GM18502 (cell line): ENCODE data around the gene ZDHHC1.
"Not testable (repeated sequence)": the region's sequence is repeated elsewhere in the genome, so short reads cannot be mapped to it uniquely, and the experiment has no call there.

ENCODE experiments used
- ATAC-seq: cut with Tn5 transposase; IDR thresholded peaks from one replicate; pipeline ENCODE4 v1.9.1; 2021; ENCODE audit warnings: mild to moderate bottlenecking; ENCODE audit not compliant: unreplicated experiment, poor library complexity

Gene ZDHHC1

GRCh38 chr16:67431775-67432505, 15.7 kb upstream of the ZDHHC1 start:
- ATAC-seq: no peak

- no peak for ATAC-seq
Observed at GRCh38 chr16:67430977-67431774, 14.9 kb upstream of the ZDHHC1 start, which contains the start of gene HSD11B2. Gene HSD11B2 (plus strand): TSS chr16:67431121. CDS start chr16:67431249, 128 bp downstream.

GRCh38 chr16:67430504-67430976, 14.3 kb upstream of the ZDHHC1 start:
- ATAC-seq: no peak

- ATAC-seq: no peak
Observed at GRCh38 chr16:67429799-67430503, 13.7 kb upstream of the ZDHHC1 start.

- ATAC-seq: no peak
Observed at GRCh38 chr16:67429053-67429798, 12.9 kb upstream of the ZDHHC1 start.

GRCh38 chr16:67428146-67428731, 12.0 kb upstream of the ZDHHC1 start:
- ATAC-seq: no peak

GRCh38 chr16:67426950-67427349, 10.7 kb upstream of the ZDHHC1 start:
- ATAC-seq: no peak

- no peak for ATAC-seq
Observed at GRCh38 chr16:67426022-67426421, 9.7 kb upstream of the ZDHHC1 start.

GRCh38 chr16:67425580-67425979, 9.3 kb upstream of the ZDHHC1 start:
- no peak for ATAC-seq

GRCh38 chr16:67425061-67425460, 8.8 kb upstream of the ZDHHC1 start:
- ATAC-seq: no peak

- no peak for ATAC-seq
Observed at GRCh38 chr16:67424261-67424615, 8.0 kb upstream of the ZDHHC1 start.

- no peak for ATAC-seq
Observed at GRCh38 chr16:67423611-67424260, 7.5 kb upstream of the ZDHHC1 start.

- ATAC-seq: no peak
Observed at GRCh38 chr16:67423015-67423414, 6.7 kb upstream of the ZDHHC1 start.

- no peak for ATAC-seq
Observed at GRCh38 chr16:67421030-67421429, 4.8 kb upstream of the ZDHHC1 start.

GRCh38 chr16:67419931-67420330, 3.7 kb upstream of the ZDHHC1 start:
- no peak for ATAC-seq

GRCh38 chr16:67419502-67419901, 3.2 kb upstream of the ZDHHC1 start:
- ATAC-seq: no peak

- no peak for ATAC-seq
Observed at GRCh38 chr16:67417333-67418061, 1.2 kb upstream of the ZDHHC1 start.

- not testable (repeated sequence) for ATAC-seq
Observed at GRCh38 chr16:67415421-67415820, 856 bp downstream of the ZDHHC1 start.
